Skeletal muscle tissue (tissue), 4 donors: ENCODE data around the gene DPF3. TPM values are rescaled to one million over a fixed set of nuclear protein-coding genes. Genes with fewer than 3 reads are reported as not detected.

Experiments
- H3K27ac ChIP-seq: one replicate; pipeline ENCODE4 v1.7.0; 2013; ENCODE audit warnings: mild to moderate bottlenecking, low read depth, low read length, inconsistent platforms
- H3K27me3 ChIP-seq, 3 donors: one replicate each; pipeline ENCODE4 v1.7.0; 2013; ENCODE audit warnings: low read length in 3 of 3; ENCODE audit not compliant: control insufficient read depth in 3 of 3, insufficient read depth in 3 of 3
- H3K36me3 ChIP-seq, 3 donors: one replicate each; pipeline ENCODE4 v1.7.0; 2013; ENCODE audit warnings: low read length in 3 of 3; ENCODE audit not compliant: control insufficient read depth in 3 of 3, insufficient read depth in 3 of 3
- H3K4me1 ChIP-seq, 3 donors: one replicate each; pipeline ENCODE4 v1.7.0; 2013; ENCODE audit warnings: low read length in 3 of 3, mild to moderate bottlenecking in 3 of 3; ENCODE audit not compliant: control insufficient read depth in 3 of 3, insufficient read depth in 3 of 3
- H3K4me3 ChIP-seq, 3 donors: one replicate each; pipeline ENCODE4 v1.7.0; 2013; ENCODE audit warnings: low read length in 3 of 3
- H3K9ac ChIP-seq, 3 donors: one replicate each; pipeline ENCODE4 v1.7.0; 2013; ENCODE audit warnings: low read length in 3 of 3, mild to moderate bottlenecking in 3 of 3, moderate library complexity in 2 of 3, low read depth in 1 of 3
- H3K9me3 ChIP-seq, 3 donors: one replicate each; pipeline ENCODE4 v1.7.0; 2013; ENCODE audit warnings: low read length in 3 of 3; ENCODE audit not compliant: control insufficient read depth in 3 of 3
- total RNA-seq: library from RNA; depleted of rRNA; stranded (reverse); fragments of >200 nt; gene quantifications from one replicate; pipeline ENCODE4 v1.2.3, GENCODE V29; 2014
- donor health status: Osteomylitis.

DPF3 gene
- total RNA-seq, 1 donor from 2014 or later: 1.6 TPM

DNA sequence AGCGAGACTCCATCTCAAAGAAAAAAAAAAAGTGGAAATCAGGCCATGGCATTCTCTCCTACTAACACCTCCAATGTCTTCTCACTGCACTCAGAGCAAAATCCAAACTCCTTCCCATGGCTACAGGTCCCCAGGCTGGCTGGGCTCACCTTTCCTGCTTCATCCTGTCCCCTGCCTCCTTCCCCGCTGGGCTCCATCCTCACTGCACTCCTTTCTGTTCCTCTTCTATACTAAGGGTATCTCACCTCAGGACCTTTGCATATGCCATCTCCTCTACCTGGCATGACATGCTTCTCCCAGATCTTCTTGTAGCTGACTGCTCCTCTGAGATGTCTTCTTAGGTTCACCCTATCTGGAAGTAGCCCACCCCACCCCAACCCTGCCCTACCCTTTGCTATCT is 111.1 kb downstream of the DPF3 start:
- Histone ChIP-seq H3K4me1 (peaks cover 28 to 43% (median 39%) of the 10 kb centered on the region in 3 donors), H3K4me3 (no peak overlapping the region), H3K27ac (no peak overlapping the region), H3K36me3 (no peaks in the 10 kb centered on the region), H3K9me3 (no peaks in the 10 kb centered on the region), H3K9ac (no peak overlapping the region), H3K27me3 (no peaks in the 10 kb centered on the region)

DNA sequence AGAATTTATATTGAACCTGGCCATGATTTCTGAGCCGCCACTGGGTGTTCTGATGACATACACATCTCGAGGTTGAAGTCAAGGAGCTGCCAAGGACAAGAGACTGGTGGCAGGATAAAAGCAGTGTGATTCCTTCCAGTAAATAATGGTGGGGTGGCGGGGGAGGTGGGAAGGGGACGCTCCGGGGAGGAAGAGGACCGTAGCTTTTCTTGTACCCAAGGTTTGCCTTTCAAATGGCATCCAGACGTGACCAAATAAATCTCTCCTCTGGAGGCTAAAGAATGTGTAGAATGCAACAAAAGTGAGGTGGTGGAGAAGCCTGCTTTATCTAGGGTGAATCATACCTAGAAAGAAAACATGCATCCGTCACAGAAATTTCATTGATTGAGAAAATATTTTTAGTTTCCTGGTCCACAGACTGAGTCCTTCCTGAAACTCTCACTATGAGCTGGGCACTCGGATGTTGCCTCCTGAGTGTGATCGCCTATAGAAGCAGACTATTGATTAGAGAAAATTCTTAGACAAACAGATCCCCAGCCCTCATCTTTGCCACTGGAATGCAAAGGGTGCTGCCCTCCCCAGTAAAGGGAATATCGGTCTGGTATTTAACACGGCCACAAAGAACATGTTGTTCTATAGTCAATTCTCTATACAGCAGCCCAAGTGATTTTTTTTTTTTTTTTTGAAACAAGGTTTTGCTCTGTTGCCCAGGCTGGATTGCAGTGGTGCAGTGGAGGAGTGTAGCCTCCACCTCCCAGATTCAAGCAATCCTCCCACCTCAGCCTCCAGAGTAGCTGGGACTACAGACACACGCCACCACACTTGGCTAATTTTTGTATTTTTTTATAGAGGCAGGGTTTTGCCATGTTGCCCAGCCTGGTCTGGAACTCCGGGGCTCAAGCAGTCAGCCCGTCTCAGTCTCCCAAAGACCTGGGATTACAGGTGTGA is 112.1 kb downstream of the DPF3 start:
- H3K27ac ChIP-seq: peak overlapping the region; percentile 46
- no peaks in the 10 kb centered on the region for H3K36me3 ChIP-seq
- no peaks in the 10 kb centered on the region for H3K27me3 ChIP-seq
- peaks cover 28 to 44% (median 36%) of the 10 kb centered on the region in 3 donors for H3K4me1 ChIP-seq
- H3K9me3 ChIP-seq: no peaks in the 10 kb centered on the region
- H3K9ac ChIP-seq: peak overlapping the region in 1 of 3 donors; percentile 40
- H3K4me3 ChIP-seq: no peak overlapping the region

DNA sequence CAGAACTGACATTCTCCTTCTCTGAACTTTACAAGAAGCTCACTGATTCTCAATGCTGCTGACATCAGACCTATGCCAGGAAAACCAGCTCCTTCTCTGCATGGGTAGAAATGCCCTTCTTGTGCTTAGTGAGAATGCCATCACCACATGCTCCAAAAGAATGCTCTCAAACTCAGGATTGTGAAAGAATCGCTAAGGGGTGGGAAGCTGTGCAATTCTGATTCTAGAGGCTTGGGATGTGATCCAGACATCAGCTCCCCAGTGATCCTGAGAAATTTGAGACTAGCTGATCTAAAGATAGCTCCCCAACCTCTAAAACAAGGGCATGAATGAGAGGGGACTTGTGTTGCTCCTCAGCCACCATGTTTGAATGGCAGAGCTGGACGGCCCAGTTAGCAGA is 113.2 kb downstream of the DPF3 start:
- Histone ChIP-seq H3K4me3 (peak overlapping the region in 2 of 3 donors; percentile 16 to 46), H3K27me3 (no peaks in the 10 kb centered on the region), H3K36me3 (no peaks in the 10 kb centered on the region), H3K27ac (peak overlapping the region; percentile 46), H3K9me3 (no peaks in the 10 kb centered on the region), H3K4me1 (peaks cover 29 to 49% (median 44%) of the 10 kb centered on the region in 3 donors), H3K9ac (no peak overlapping the region)

DNA sequence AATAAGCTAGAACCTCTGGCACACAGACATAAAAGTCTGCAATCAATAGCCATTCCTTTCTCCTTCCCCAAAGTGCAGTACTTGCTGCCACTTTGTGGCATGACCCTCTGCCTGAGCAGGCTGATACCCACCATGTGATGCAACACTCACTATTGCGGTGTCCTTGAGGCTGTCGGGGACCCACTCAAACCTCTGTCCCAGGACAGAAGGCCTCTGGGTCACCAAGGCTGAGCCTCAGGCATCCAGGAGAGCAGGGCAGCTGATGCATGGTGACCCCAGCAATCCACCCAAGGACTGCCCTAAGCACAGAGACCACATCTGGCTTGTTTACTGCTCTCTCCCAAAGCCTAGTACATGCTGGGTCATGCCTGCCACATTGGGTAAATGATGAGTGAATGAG is 114.2 kb downstream of the DPF3 start:
- Histone ChIP-seq H3K4me3 (peak overlapping the region in 1 of 3 donors; percentile 2), H3K9ac (no peak overlapping the region), H3K27ac (no peak overlapping the region), H3K9me3 (no peaks in the 10 kb centered on the region), H3K36me3 (no peaks in the 10 kb centered on the region), H3K27me3 (no peaks in the 10 kb centered on the region), H3K4me1 (peaks cover 33 to 49% (median 47%) of the 10 kb centered on the region in 3 donors)

DNA sequence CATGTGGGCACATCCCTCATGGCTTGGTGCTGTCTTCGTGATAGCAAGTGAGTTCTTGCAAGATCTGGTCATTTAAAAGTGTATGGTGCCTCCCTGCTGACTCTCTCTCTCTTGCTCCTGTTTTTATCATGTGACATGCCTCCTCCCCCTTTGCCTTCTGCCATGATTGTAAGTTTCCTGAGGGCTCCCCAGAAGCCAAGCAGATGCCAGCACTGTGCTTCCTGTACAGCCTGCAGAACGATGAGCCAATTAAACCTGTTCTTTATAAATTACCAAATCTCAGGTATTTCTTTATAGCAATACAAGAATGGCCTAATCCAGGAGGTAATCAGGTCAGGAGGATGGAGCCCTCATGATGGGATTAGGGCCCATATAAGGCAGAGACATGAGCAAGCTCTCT is 116.3 kb downstream of the DPF3 start:
- Histone ChIP-seq H3K27me3 (no peaks in the 10 kb centered on the region), H3K36me3 (no peaks in the 10 kb centered on the region), H3K9ac (no peak overlapping the region), H3K4me3 (no peak overlapping the region), H3K27ac (no peak overlapping the region), H3K9me3 (no peaks in the 10 kb centered on the region), H3K4me1 (peaks cover 35 to 39% (median 37%) of the 10 kb centered on the region in 3 donors)

DNA sequence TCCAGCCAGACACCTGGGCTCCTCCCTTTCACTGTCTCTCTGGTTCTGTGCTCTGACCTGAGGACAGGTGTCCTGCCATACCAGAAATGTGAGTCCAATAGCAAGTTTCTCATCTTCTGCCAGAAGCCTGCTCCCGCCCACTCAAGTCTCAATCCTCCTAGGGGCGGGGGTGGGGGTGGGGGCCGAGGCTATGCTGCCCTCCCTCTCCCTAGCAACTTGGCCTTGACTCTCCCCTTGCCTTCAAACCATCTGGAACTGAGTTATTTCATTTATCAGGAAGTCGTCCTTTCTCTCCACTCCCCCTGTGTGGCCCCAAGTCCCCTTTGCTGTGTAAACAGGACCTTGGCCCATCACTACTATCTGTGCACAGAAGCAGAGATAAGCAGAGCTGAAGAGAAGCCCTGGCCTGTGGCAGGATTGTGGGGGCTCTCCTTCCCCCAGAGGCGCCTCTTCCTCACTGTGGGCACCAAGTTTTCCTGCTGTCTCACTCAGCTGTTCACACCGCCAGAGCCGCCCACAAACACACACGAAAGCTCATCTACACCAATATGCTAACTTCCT is 117.1 kb downstream of the DPF3 start:
- no peak overlapping the region for H3K27ac ChIP-seq
- peaks cover 35 to 37% (median 37%) of the 10 kb centered on the region in 3 donors for H3K4me1 ChIP-seq
- H3K4me3 ChIP-seq: no peak overlapping the region
- H3K9me3 ChIP-seq: no peaks in the 10 kb centered on the region
- no peaks in the 10 kb centered on the region for H3K36me3 ChIP-seq
- no peaks in the 10 kb centered on the region for H3K27me3 ChIP-seq
- no peak overlapping the region for H3K9ac ChIP-seq

DNA sequence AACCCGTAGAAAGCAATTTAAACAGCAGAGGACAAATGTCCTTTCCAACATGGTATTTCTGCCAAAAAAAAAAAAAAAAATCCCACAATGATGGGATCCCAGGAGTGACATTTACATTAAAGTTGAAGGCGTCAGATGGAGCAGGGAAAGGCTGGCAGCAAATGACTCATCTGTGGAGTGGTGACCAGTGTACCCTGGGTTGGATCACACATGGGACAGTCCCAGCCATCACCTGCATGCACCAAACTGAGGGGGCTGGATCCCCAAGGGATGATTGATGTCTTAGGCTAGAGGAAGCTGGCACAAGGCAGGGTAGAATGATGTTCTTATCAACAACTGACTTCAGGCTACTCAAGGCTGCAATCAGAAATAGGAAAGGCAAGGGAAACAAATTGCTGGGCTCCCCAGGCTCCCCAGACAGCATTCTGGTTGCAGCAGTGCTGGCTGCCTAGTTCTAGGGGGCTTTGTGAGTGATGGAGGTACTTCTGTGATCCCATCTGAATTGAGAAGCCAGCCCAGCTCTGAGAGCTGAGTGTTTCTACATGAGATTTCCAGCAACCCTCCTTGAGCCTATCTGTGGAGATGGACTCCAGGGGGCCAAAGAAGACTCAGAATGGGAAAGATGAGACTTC is 117.9 kb downstream of the DPF3 start:
- Histone ChIP-seq H3K36me3 (no peaks in the 10 kb centered on the region), H3K4me1 (peaks cover 31 to 33% (median 31%) of the 10 kb centered on the region in 3 donors), H3K27ac (no peak overlapping the region)

DNA sequence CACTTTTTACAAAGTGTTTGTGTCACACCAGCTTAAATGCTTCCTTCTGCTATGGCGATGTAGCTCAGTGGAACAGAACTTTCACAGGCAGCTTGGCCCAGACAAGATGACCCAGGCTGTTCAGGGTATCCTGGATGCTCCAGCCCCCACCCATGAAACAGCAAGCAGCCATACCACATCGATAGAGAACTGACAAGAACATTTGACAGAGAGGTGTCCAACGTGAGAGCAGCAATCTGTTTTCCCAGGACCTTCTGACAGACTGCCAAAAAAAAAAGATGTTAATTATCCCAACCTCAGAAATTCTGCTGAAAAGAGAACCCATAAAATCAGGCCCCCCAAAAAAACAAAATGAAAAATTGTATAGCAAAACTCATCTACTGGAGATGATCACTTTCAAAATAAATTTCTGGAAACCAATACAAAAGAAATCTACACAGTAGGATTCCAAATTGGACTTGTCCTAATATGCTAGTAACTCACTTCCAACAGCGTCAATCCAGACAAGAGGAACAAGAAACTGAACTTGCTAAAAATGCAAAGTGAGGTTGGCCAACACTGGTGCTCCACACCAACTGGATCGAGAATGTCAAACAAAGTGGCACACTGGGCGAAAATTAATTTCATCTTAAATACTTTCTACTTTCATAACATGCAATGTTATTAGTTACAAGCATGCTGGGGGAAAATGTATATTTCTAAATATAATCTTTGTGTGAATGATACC is 118.8 kb downstream of the DPF3 start:
- no peaks in the 10 kb centered on the region for H3K9me3 ChIP-seq
- no peak overlapping the region for H3K4me3 ChIP-seq
- no peak overlapping the region for H3K9ac ChIP-seq
- no peaks in the 10 kb centered on the region for H3K27me3 ChIP-seq
- no peak overlapping the region for H3K27ac ChIP-seq
- H3K36me3 ChIP-seq: no peaks in the 10 kb centered on the region
- peaks cover 22 to 24% (median 23%) of the 10 kb centered on the region in 3 donors for H3K4me1 ChIP-seq

More for the DNA sequence above, 117.9 kb downstream of the DPF3 start:
- Histone ChIP-seq H3K27me3 (no peaks in the 10 kb centered on the region), H3K9me3 (no peaks in the 10 kb centered on the region), H3K4me3 (no peak overlapping the region), H3K9ac (no peak overlapping the region)

DNA sequence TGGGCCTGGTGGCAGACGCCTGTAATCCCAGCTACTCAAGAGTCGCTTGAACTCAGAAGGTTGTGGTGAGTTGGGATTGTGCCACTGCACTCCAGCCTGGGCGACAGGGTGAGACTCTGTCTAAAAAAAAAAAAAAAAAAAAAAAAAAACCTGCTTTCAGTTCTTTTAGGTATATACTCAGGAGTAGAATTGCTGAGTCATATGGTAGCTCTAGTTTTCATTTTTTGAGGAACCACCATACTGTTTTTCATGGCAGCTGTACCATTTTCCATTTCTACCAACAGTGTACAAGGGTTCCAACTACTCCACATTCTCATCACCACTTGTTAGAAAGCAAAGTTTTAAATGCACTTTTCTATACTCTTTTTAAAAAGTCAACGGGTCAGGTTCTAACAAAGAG is 119.8 kb downstream of the DPF3 start:
- Histone ChIP-seq H3K36me3 (no peaks in the 10 kb centered on the region), H3K27ac (no peak overlapping the region), H3K9ac (no peak overlapping the region), H3K9me3 (no peaks in the 10 kb centered on the region), H3K4me3 (no peak overlapping the region), H3K4me1 (peaks cover 15 to 16% (median 15%) of the 10 kb centered on the region in 3 donors), H3K27me3 (no peaks in the 10 kb centered on the region)
